H1 (cell line): ENCODE results near the gene CHD9. TPM values are rescaled to one million over a fixed set of nuclear protein-coding genes. Genes with fewer than 3 reads are reported as not detected.

ENCODE experiments used
- CTCF ChIA-PET: fragments of 300-600 bp; sonication (Branson Sonifier 250); formaldehyde crosslinking; loops from one replicate; lab custom pipeline; 2021; ENCODE audit not compliant: partially characterized antibody; lab: Charles Lee
- POLR2A ChIA-PET: fragments of 300-600 bp; sonication (Branson Sonifier 250); formaldehyde crosslinking; loops from one replicate; lab custom pipeline; 2021; ENCODE audit warnings: inconsistent platforms; ENCODE audit not compliant: partially characterized antibody; lab: Charles Lee
- DNase-seq, 2 experiments: peaks; one replicate each; pipeline versions ENCODE4 v3.0.0 to v3.0.0-alpha.2; 2010 to 2022; ENCODE audit warnings: low spot score in 2 of 2, low read depth in 1 of 2, mixed read lengths in 1 of 2
- FAIRE-seq: peaks from 2 replicates; lab custom pipeline; 2011; peaks lifted over from hg19 to GRCh38; lab: Jason Lieb, UNC
- H2AFZ ChIP-seq: 2 replicates; pipeline ENCODE4 v1.8.1; 2012; ENCODE audit warnings: low read length, inconsistent platforms
- H2AK5ac ChIP-seq: 2 replicates; pipeline ENCODE4 v1.6.1; 2013; ENCODE audit warnings: low read depth, low read length
- H2BK120ac ChIP-seq: replicated peaks from 2 replicates; pipeline ENCODE3; 2013; ENCODE audit warnings: low read depth, low read length, inconsistent platforms
- H2BK12ac ChIP-seq: 2 replicates; pipeline ENCODE4 v1.6.1; 2013; ENCODE audit warnings: low read depth, low read length
- H2BK15ac ChIP-seq: 2 replicates; pipeline ENCODE4 v1.6.1; 2013; ENCODE audit warnings: low read length
- H2BK20ac ChIP-seq: 2 replicates; pipeline ENCODE4 v1.6.1; 2013; ENCODE audit warnings: low read length
- H2BK5ac ChIP-seq: 2 replicates; pipeline ENCODE4 v1.6.1; 2013; ENCODE audit warnings: low read depth, low read length
- H3K14ac ChIP-seq: 2 replicates; pipeline ENCODE4 v1.6.1; 2013; ENCODE audit warnings: inconsistent platforms; ENCODE audit not compliant: insufficient read length
- H3K18ac ChIP-seq: 2 replicates; pipeline ENCODE4 v1.6.1; 2013; ENCODE audit warnings: low read length; ENCODE audit errors: extremely low read depth
- H3K23ac ChIP-seq: 2 replicates; pipeline ENCODE4 v1.6.1; 2013; ENCODE audit warnings: inconsistent platforms; ENCODE audit not compliant: insufficient read length
- H3K23me2 ChIP-seq: 2 replicates; pipeline ENCODE4 v1.6.1; 2013; ENCODE audit warnings: low read depth, low read length
- H3K27ac ChIP-seq: 2 replicates; pipeline ENCODE4 v1.6.1; 2011; ENCODE audit warnings: low read depth, low read length, inconsistent platforms
- H3K27me3 ChIP-seq, 4 experiments: replicated peaks in 1 of 4; 1 replicate in 1 of 4; 2 replicates in 3 of 4; pipeline versions ENCODE4 v1.6.1 to v1.8.1; 2011 to 2013; ENCODE audit warnings: low read length in 3 of 4, mild to moderate bottlenecking in 3 of 4, inconsistent platforms in 2 of 4, mixed read lengths in 2 of 4, moderate library complexity in 1 of 4; ENCODE audit not compliant: control insufficient read depth in 3 of 4, insufficient read depth in 3 of 4; ENCODE audit errors: extremely low read depth in 1 of 4
- H3K36me3 ChIP-seq, 4 experiments: 2 replicates each; pipeline versions ENCODE4 v1.6.1 to v1.8.1; 2011 to 2013; ENCODE audit warnings: mild to moderate bottlenecking in 4 of 4, low read length in 3 of 4, moderate library complexity in 2 of 4, control low read depth in 1 of 4, inconsistent platforms in 1 of 4; ENCODE audit not compliant: insufficient read depth in 4 of 4, control insufficient read depth in 2 of 4
- H3K4ac ChIP-seq: replicated peaks from 2 replicates; pipeline ENCODE3; 2013; ENCODE audit warnings: low read length, low read depth, mixed read lengths, inconsistent platforms; ENCODE audit not compliant: insufficient read length
- H3K4me1 ChIP-seq, 4 experiments: replicated peaks in 1 of 4; 1 replicate in 1 of 4; 2 replicates in 3 of 4; pipeline versions ENCODE4 v1.6.1 to v1.8.1; 2011 to 2013; ENCODE audit warnings: low read length in 3 of 4, inconsistent platforms in 2 of 4, mixed read lengths in 1 of 4; ENCODE audit not compliant: insufficient read depth in 4 of 4, control insufficient read depth in 3 of 4
- H3K4me2 ChIP-seq, 2 experiments: 2 replicates each; pipeline versions ENCODE4 v1.6.1 to v1.8.1; 2011 to 2013; ENCODE audit warnings: low read depth in 2 of 2, low read length in 2 of 2, control low read depth in 1 of 2, inconsistent platforms in 1 of 2, mild to moderate bottlenecking in 1 of 2; ENCODE audit not compliant: insufficient read depth in 1 of 2
- H3K4me3 ChIP-seq, 4 experiments: fragments of 200-600, 300-600 bp in 1 of 4; sonication (generic), shearing (Covaris generic), sonication (Bioruptor Twin) in 1 of 4; 2 replicates each; pipeline versions ENCODE4 v1.5.1 to v1.8.1; 2011 to 2016; ENCODE audit warnings: low read length in 4 of 4, low read depth in 3 of 4, control low read depth in 2 of 4, inconsistent platforms in 2 of 4, mild to moderate bottlenecking in 2 of 4, mixed read lengths in 1 of 4, moderate library complexity in 1 of 4; ENCODE audit not compliant: insufficient read depth in 2 of 4; ENCODE audit errors: extremely low read depth in 1 of 4
- H3K56ac ChIP-seq: replicated peaks from 2 replicates; pipeline ENCODE3; 2013; ENCODE audit warnings: low read depth, mild to moderate bottlenecking, mixed read lengths, low read length, inconsistent platforms; ENCODE audit not compliant: insufficient read length
- H3K79me1 ChIP-seq: 2 replicates; pipeline ENCODE4 v1.6.1; 2013; ENCODE audit warnings: low read depth, low read length, control low read depth
- H3K79me2 ChIP-seq, 2 experiments: 2 replicates each; pipeline versions ENCODE4 v1.6.1 to v1.8.1; 2012 to 2013; ENCODE audit warnings: low read length in 2 of 2, mild to moderate bottlenecking in 2 of 2, inconsistent platforms in 1 of 2; ENCODE audit not compliant: insufficient read depth in 2 of 2, control insufficient read depth in 1 of 2
- H3K9ac ChIP-seq, 4 experiments: replicated peaks in 1 of 4; 1 replicate in 1 of 4; 2 replicates in 3 of 4; pipeline versions ENCODE4 v1.6.1 to v1.8.1; 2011 to 2013; ENCODE audit warnings: low read depth in 3 of 4, low read length in 3 of 4, control low read depth in 2 of 4, mild to moderate bottlenecking in 2 of 4, moderate library complexity in 2 of 4, inconsistent platforms in 1 of 4; ENCODE audit errors: extremely low read depth in 1 of 4
- H3K9me3 ChIP-seq, 2 experiments: 2 replicates each; pipeline versions ENCODE4 v1.6.1 to v1.8.1; 2012 to 2013; ENCODE audit warnings: mild to moderate bottlenecking in 2 of 2, moderate library complexity in 2 of 2, control low read depth in 1 of 2, inconsistent platforms in 1 of 2, low read depth in 1 of 2, low read length in 1 of 2, mixed read lengths in 1 of 2; ENCODE audit not compliant: insufficient read depth in 2 of 2
- H4K20me1 ChIP-seq, 2 experiments: replicated peaks in 1 of 2; 2 replicates each; pipeline versions ENCODE3 to v1.8.1; 2011 to 2013; ENCODE audit warnings: inconsistent platforms in 2 of 2, low read length in 2 of 2, mild to moderate bottlenecking in 1 of 2; ENCODE audit not compliant: insufficient read depth in 2 of 2, control insufficient read depth in 1 of 2
- H4K5ac ChIP-seq: 2 replicates; pipeline ENCODE4 v1.6.1; 2013; ENCODE audit warnings: low read length, low read depth, mixed read lengths, inconsistent platforms; ENCODE audit not compliant: insufficient read length
- H4K8ac ChIP-seq: 2 replicates; pipeline ENCODE4 v1.8.0; 2013; ENCODE audit warnings: mild to moderate bottlenecking, moderate library complexity, low read length, inconsistent platforms; ENCODE audit not compliant: insufficient read depth; ENCODE audit errors: extremely low read depth
- H4K91ac ChIP-seq: replicated peaks from 2 replicates; pipeline ENCODE3; 2013; ENCODE audit warnings: low read length, mixed read lengths, inconsistent platforms; ENCODE audit not compliant: insufficient read length
- HDAC6 ChIP-seq: IDR thresholded peaks from one replicate; pipeline ENCODE4 v1.7.1; 2012; ENCODE audit warnings: low read depth, mild to moderate bottlenecking, inconsistent platforms, low read length, moderate library complexity
- PHF8 ChIP-seq: fragments of 200-600 bp; sonication (generic); conservative IDR thresholded peaks from 2 replicates; pipeline ENCODE4 v1.7.1; 2012; ENCODE audit warnings: low read depth, mild to moderate bottlenecking, inconsistent platforms, low read length, moderate library complexity
- POLR2A ChIP-seq, 2 experiments: IDR thresholded peaks; 1 replicate in 1 of 2; 2 replicates in 1 of 2; pipeline ENCODE4 v1.6.1; 2011; ENCODE audit warnings: low read depth in 2 of 2, low read length in 2 of 2, mild to moderate bottlenecking in 2 of 2; ENCODE audit errors: control extremely low read depth in 1 of 2
- RAD21 ChIP-seq, 2 experiments: IDR thresholded peaks in 1 of 2; conservative IDR thresholded peaks in 1 of 2; 2 replicates each; pipeline ENCODE4 v1.6.1; 2011; ENCODE audit warnings: low read depth in 2 of 2, low read length in 2 of 2, improper control_type of control experiment in 1 of 2, inconsistent platforms in 1 of 2, mild to moderate bottlenecking in 1 of 2, moderate library complexity in 1 of 2
- SIN3A ChIP-seq, 2 experiments: IDR thresholded peaks in 1 of 2; conservative IDR thresholded peaks in 1 of 2; 2 replicates each; pipeline ENCODE4 v1.6.1; 2011 to 2012; ENCODE audit warnings: low read length in 2 of 2, improper control_type of control experiment in 1 of 2, low read depth in 1 of 2, mild to moderate bottlenecking in 1 of 2
- SP1 ChIP-seq: IDR thresholded peaks from 2 replicates; pipeline ENCODE4 v1.6.1; 2011; ENCODE audit warnings: low read depth, low read length
- TAF7 ChIP-seq: optimal IDR thresholded peaks from 2 replicates; pipeline ENCODE3; 2011; ENCODE audit warnings: low read depth, mild to moderate bottlenecking, inconsistent platforms, low read length, moderate library complexity, borderline replicate concordance
- ZNF274 ChIP-seq: IDR thresholded peaks from 2 replicates; pipeline ENCODE4 v1.7.0; 2012; ENCODE audit warnings: low read length, borderline replicate concordance; ENCODE audit errors: extremely low read depth
- WGBS, 2 experiments: shearing (Covaris generic) in 1 of 2; methylation state at CpG; one replicate each; pipeline versions ENCODE4 v1.1.6 to v1.1.7; 2013 to 2015; ENCODE audit warnings: low lambda C conversion rate in 2 of 2, mixed read lengths in 2 of 2, inconsistent platforms in 1 of 2, low coverage in 1 of 2, missing lambda C conversion rate in 1 of 2; ENCODE audit not compliant: insufficient replicate concordance in 2 of 2, insufficient coverage in 1 of 2, insufficient read length in 1 of 2; ENCODE audit errors: extremely low coverage in 1 of 2, missing lambda C conversion rate in 1 of 2; 5-methylcytosine and 5-hydroxymethylcytosine counted together
- polyA plus RNA-seq, 7 experiments: library from polyadenylated mRNA; depleted of rRNA in 3 of 7; stranded (reverse) in 5 of 7; unstranded in 2 of 7; fragments of >200 nt in 5 of 7; fragments of 200-250 nt in 2 of 7; gene quantifications; 1 replicate in 5 of 7; 2 replicates in 1 of 7; 4 replicates in 1 of 7; pipeline versions ENCODE4 v1.2.1 to v1.2.3, GENCODE V29; 2011 to 2013; ENCODE audit warnings: missing spikeins in 2 of 7, mixed read lengths in 2 of 7
- total RNA-seq: library from RNA; stranded (reverse); fragmentation: NEBNext Ultra II Directional; extraction: Animal tissue kit (Norgen Biotek cat#: 25700); gene quantifications from 2 replicates; pipeline ENCODE4 v1.2.1, GENCODE V29; 2021

The CHD9 gene
- total and polyA plus RNA-seq, 2 of the 8 experiments (the other 6 are each of a cell fraction or from before 2014, with no cell fraction given) = 9.9 to 32.4 TPM

DNA sequence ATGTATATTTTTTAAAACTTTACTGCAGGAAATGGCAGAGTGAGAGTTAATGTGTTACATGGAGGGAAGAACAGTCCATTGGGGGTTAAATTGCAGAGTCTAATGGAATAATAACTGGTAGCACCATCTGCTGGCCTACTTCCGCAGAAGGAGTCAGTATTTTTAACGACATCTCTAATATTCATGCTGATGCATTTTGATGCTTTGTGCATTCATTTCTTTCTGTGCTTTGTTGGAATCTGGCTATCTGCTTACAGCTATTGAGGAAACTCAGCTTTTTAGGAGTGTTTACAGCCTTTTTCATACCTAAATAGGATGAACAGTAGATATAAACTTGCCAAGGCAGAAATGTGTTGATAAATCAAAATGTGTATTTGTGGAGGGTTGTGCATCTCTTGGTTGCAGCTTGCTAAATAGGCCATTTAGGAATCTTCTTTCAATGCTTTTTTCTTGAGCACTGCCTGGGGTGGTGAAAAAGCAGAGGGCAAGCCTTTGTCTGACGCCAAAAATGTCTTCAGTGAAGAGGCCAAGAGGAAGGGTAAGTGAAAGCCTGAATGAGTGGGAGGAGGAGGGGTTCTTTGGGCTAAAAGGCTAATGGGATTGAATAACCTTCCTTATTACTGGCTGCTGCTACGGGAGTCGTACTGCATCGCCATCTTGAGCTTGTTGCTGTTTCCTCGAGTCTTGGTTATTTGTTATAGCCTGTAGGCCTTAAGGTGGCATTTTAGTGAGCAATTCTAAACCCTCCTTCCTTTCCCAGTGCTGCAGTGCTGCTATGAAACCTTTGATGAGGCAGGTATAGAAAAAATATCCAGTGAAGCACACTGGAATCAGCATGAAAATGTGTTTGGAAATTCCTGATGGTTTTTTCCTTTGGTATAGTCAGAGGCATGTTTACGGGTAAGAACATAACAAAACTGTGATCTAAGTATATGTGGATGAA is 153.3 kb downstream of the CHD9 start:
- peak overlapping the region; percentile 63 for H2AFZ ChIP-seq
- H3K4me2 ChIP-seq = peak overlapping the region; percentile 84 to 86
- H3K9ac ChIP-seq = peak overlapping the region; percentile 64 to 92 (median 82)
- H3K14ac ChIP-seq = no peak overlapping the region
- H4K8ac ChIP-seq = no peak overlapping the region
- H2BK12ac ChIP-seq = peak overlapping the region; percentile 32; the same call in 1 of the 2 replicates
- WGBS, 2 experiments = 7% methylated on average over 8 of the region's 8 CpGs; no CpG with 5 or more reads in 1 of the 2 experiments
- DNase-seq (peak; percentile 31 to 53), FAIRE-seq (peak; percentile 75)
- no peak overlapping the region for H2AK5ac ChIP-seq
- POLR2A ChIA-PET = interaction anchor here (0.6 to 2.0 kb wide), 16 partner anchors 8 to 164 kb away, joined by 3 to 16 read pairs (median 4); partner anchors contain the start of gene CHD9
- H3K79me1 ChIP-seq = no peaks in the 10 kb centered on the region
- H3K56ac ChIP-seq = peak overlapping the region; percentile 7
- H3K79me2 ChIP-seq = peaks cover 0 to 46% of the 10 kb centered on the region in 2 experiments; a peak in 3 of 4 replicates
- H2BK5ac ChIP-seq = peak overlapping the region; percentile 54
- peak overlapping the region; percentile 50 to 79 (median 54) for H3K4me3 ChIP-seq
- no peaks in the 10 kb centered on the region for H3K27me3 ChIP-seq
- peak overlapping the region; percentile 96 for H3K27ac ChIP-seq
- H3K4ac ChIP-seq = no peak overlapping the region
- CTCF ChIA-PET = interaction anchor here (0.8 to 2.0 kb wide), 12 partner anchors 10 to 287 kb away, joined by 3 to 6 read pairs (median 4); partner anchors contain the start of genes CHD9 and CHD9NB
- no peaks in the 10 kb centered on the region; the same call in 1 of the 2 replicates for H3K23me2 ChIP-seq
- peak overlapping the region; percentile 94 for H4K5ac ChIP-seq
- peak overlapping the region; percentile 88 for H3K18ac ChIP-seq
- H3K23ac ChIP-seq = no peak overlapping the region
- H3K36me3 ChIP-seq = peaks cover 0 to 15% (median 1%) of the 10 kb centered on the region in 4 experiments; a peak in 2 of 8 replicates
- peaks cover 0 to 10% (median 0%) of the 10 kb centered on the region in 4 experiments; a peak in 1 of 7 replicates for H3K4me1 ChIP-seq
- H2BK120ac ChIP-seq = peak overlapping the region; percentile 21
- H2BK20ac ChIP-seq = no peak overlapping the region
- no peaks in the 10 kb centered on the region; a peak in 1 of 4 replicates for H3K9me3 ChIP-seq
- no peak overlapping the region; the same call in 1 of the 2 replicates for H2BK15ac ChIP-seq
- H4K20me1 ChIP-seq = peaks cover 0 to under 1% of the 10 kb centered on the region in 2 experiments
- peak overlapping the region; percentile 12 for H4K91ac ChIP-seq
- TF ChIP-seq POLR2A (IDR thresholded peaks at IDR 0.05; ENCODE audit: control extremely low read depth in 1 of 2, low read depth in 2 of 2, low read length in 2 of 2) = peak; percentile 95 to 99
- peak; percentile 43 to 56 for TF ChIP-seq RAD21 (IDR thresholded peaks at IDR 0.05 in 1 of 2, conservative IDR thresholded peaks at IDR 0.05 in 1 of 2; ENCODE audit: low read depth in 2 of 2, low read length in 2 of 2)
- TF ChIP-seq HDAC6 = no peak
- TF ChIP-seq SP1 = peak; percentile 64
- peak in 1 of 2 experiments; percentile 46; a peak in 1 of 4 replicates for TF ChIP-seq SIN3A (conservative IDR thresholded peaks at IDR 0.05 in 1 of 2, IDR thresholded peaks at IDR 0.05 in 1 of 2; ENCODE audit: low read depth in 1 of 2, low read length in 2 of 2)
- TF ChIP-seq ZNF274 = no peak
- TF ChIP-seq TAF7 = peak; percentile 76
- TF ChIP-seq PHF8 = peak; percentile 56; the same call in 1 of the 2 replicates
